ENCODE data around the gene YTHDF1. TPM values are rescaled to one million over a fixed set of nuclear protein-coding genes. Genes with fewer than 3 reads are reported as not detected.

Gene YTHDF1
- total and polyA plus RNA-seq, 2 experiments from 2014 or later, result 35.9 to 57.4 TPM

GRCh38 chr20:63219447-63219821, 3.5 kb upstream of the YTHDF1 start:
- Histone ChIP-seq H3K4me2 (no peak overlapping the region), H2AFZ (no peak overlapping the region), H4K20me1 (ENCODE audit: insufficient read depth, poor library complexity, severe bottlenecking) (peaks cover 12% of the 10 kb centered on the region), H3K4me1 (ENCODE audit: insufficient read depth) (peaks cover 14% of the 10 kb centered on the region), H3K4me3 (no peak overlapping the region), H3K79me2 (peaks cover 13% of the 10 kb centered on the region), H3K36me3 (replicated peaks; ENCODE audit: insufficient read depth, low read depth) (no peaks in the 10 kb centered on the region), H3K27me3 (no peaks in the 10 kb centered on the region), H3K9me2 (replicated peaks; ENCODE audit: insufficient read depth) (no peaks in the 10 kb centered on the region), H3K9me3 (ENCODE audit: low read depth) (no peaks in the 10 kb centered on the region), H3K27ac (no peak overlapping the region)
- 91% methylated on average over 8 of the region's 8 CpGs for WGBS (ENCODE audit: low lambda C conversion rate, missing lambda C conversion rate)
- DNase-seq (ENCODE audit: low spot score), result no peak
- no peak for TF ChIP-seq CTCF (IDR thresholded peaks at IDR 0.05; ENCODE audit: poor library complexity)

- no peak overlapping the region for H2AFZ ChIP-seq
- H3K4me1 ChIP-seq (ENCODE audit: insufficient read depth), result peaks cover 18% of the 10 kb centered on the region
- WGBS (ENCODE audit: low lambda C conversion rate, missing lambda C conversion rate), result 79% methylated on average over 13 of the region's 13 CpGs
- H3K4me2 ChIP-seq, result no peak overlapping the region
- no peak for DNase-seq (ENCODE audit: low spot score)
- H3K4me3 ChIP-seq, result no peak overlapping the region
- no peaks in the 10 kb centered on the region for H3K9me3 ChIP-seq (ENCODE audit: low read depth)
- H4K20me1 ChIP-seq (ENCODE audit: insufficient read depth, poor library complexity, severe bottlenecking), result peaks cover 17% of the 10 kb centered on the region
- H3K79me2 ChIP-seq, result peaks cover 18% of the 10 kb centered on the region
- TF ChIP-seq EZH2 (IDR thresholded peaks at IDR 0.05; ENCODE audit: borderline replicate concordance) (no peak), EZH2phosphoT487 (IDR thresholded peaks at IDR 0.05; ENCODE audit: low read depth, severe bottlenecking, unreplicated experiment) (no peak), CTCF (IDR thresholded peaks at IDR 0.05; ENCODE audit: poor library complexity) (no peak)
- H3K36me3 ChIP-seq (replicated peaks; ENCODE audit: insufficient read depth, low read depth), result no peaks in the 10 kb centered on the region
- no peak overlapping the region for H3K27ac ChIP-seq
- H3K9me2 ChIP-seq (replicated peaks; ENCODE audit: insufficient read depth), result no peaks in the 10 kb centered on the region
- no peaks in the 10 kb centered on the region for H3K27me3 ChIP-seq
These were observed 2.9 kb upstream of the YTHDF1 start for GRCh38 chr20:63218701-63219446.

GRCh38 chr20:63217706-63218105, 1.8 kb upstream of the YTHDF1 start:
- H4K20me1 ChIP-seq (ENCODE audit: insufficient read depth, poor library complexity, severe bottlenecking), result peaks cover 29% of the 10 kb centered on the region
- no peaks in the 10 kb centered on the region for H3K9me2 ChIP-seq (replicated peaks; ENCODE audit: insufficient read depth)
- no peaks in the 10 kb centered on the region for H3K27me3 ChIP-seq
- H3K79me2 ChIP-seq, result peaks cover 30% of the 10 kb centered on the region
- 84% methylated on average over 7 of the region's 7 CpGs for WGBS (ENCODE audit: low lambda C conversion rate, missing lambda C conversion rate)
- peaks cover 28% of the 10 kb centered on the region for H3K4me1 ChIP-seq (ENCODE audit: insufficient read depth)
- no peaks in the 10 kb centered on the region for H3K9me3 ChIP-seq (ENCODE audit: low read depth)
- no peak for TF ChIP-seq EZH2phosphoT487 (IDR thresholded peaks at IDR 0.05; ENCODE audit: low read depth, severe bottlenecking, unreplicated experiment)
- TF ChIP-seq CTCF (IDR thresholded peaks at IDR 0.05; ENCODE audit: poor library complexity), result no peak
- no peak for TF ChIP-seq EZH2 (IDR thresholded peaks at IDR 0.05; ENCODE audit: borderline replicate concordance)
- H3K4me3 ChIP-seq, result no peak overlapping the region
- no peak overlapping the region for H3K27ac ChIP-seq
- no peak for DNase-seq (ENCODE audit: low spot score)
- no peak overlapping the region for H2AFZ ChIP-seq
- no peaks in the 10 kb centered on the region for H3K36me3 ChIP-seq (replicated peaks; ENCODE audit: insufficient read depth, low read depth)
- no peak overlapping the region for H3K4me2 ChIP-seq

Measured in hepatocyte (in vitro differentiated cells).